GM21360 (cell line): Measurements from ENCODE around the gene PROM1.

Source experiments
- ATAC-seq: cut with Tn5 transposase; IDR thresholded peaks from one replicate; pipeline ENCODE4 v1.9.1; 2021; ENCODE audit warnings: mild to moderate bottlenecking, moderate library complexity; ENCODE audit not compliant: unreplicated experiment

PROM1 gene

DNA sequence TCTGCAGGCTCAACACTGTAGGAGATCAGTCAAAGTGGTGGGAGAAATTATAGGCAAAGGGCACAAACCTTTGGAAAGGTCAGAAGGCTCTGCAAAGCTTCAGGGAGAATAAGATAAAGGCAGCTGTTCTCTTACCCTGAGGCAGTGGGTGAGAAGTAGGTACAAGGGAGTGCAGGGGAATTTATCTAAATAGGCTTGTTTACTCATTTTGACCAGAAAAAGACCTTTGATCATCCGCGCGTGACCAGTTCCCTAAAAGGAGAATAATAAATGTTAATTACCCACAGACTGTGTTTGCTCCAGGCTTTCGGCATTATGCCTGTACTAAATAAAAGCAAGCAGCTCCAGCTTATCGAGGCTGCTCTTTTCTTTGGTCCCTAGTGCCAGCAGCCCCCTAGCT is 130.2 kb downstream of the PROM1 start:
- ATAC-seq = no peak

DNA sequence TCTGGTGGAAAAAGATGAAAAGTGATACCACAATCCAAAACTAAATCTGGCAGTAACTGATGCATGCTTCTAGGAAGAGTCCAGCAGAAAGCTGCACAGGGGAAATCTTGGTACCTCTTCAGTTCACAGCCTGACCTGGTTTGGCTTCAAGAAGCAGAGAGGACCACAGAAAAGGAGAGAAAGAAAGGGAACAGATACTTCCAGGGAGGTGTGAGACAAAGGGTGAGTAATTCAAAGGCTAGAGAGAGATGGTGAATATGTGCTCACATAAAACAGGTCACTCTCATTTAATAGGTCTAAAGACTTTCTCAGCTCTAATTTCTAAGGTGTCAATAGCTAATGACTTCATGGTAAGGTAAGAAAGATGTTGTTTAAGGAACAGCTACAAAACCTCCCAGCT is 132.0 kb downstream of the PROM1 start:
- ATAC-seq = no peak

DNA sequence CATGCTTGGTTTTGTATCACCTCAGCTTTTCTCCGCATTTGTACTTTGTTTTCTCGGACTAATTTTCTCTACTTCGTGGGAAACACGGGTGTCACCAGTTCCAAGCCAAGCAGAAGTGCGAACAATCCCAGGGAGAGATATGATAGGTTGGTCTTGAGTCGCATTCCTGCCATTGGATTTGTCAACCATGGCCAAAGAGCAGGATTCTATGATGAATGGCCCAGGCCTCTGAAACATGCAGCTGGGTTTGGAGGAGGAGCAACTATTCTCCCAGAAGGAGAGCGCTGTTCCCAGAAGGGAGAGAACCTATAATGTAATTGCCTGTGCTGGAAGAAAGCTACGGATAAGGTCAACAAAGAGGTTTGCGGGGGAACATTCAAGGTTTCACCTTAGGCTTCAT is 135.0 kb downstream of the PROM1 start:
- ATAC-seq = no peak

DNA sequence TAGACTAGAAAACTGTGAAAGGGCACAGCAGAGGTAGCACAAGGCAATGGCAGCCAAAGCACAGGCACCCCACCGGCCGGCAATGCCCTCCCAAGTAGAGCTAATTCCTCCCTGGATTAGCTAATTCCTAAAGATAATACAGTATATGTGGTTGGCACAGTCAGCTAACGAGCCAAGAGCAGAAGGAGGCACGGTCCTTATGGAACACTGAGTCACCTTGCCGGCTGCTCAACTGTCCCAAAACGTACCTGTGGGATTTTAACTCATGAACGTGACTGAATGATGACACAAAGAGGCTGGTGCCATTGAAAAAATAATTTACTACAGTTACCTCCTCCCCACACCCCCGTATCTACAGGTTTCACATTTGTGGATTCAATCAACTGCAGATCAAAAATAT is 136.1 kb downstream of the PROM1 start:
- no peak for ATAC-seq

DNA sequence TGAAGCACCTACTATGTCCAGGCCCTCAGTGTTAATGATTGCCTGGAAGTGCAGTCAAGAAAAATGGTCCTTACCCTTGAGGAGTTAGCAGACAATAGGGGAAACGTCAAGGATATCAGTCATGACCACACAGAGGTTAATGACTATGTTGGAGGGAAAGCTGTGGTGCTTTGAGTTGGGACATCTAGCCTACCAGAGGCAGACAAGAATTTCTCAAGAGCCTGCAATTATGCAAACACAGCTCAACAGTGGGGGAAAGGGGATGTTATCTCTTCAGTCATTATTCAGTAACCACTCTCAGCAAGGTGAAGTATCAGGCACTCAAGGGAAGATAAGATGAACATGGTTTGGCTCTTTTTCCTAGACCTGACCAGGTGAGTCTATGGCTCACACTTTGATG is 138.3 kb downstream of the PROM1 start:
- no peak for ATAC-seq

DNA sequence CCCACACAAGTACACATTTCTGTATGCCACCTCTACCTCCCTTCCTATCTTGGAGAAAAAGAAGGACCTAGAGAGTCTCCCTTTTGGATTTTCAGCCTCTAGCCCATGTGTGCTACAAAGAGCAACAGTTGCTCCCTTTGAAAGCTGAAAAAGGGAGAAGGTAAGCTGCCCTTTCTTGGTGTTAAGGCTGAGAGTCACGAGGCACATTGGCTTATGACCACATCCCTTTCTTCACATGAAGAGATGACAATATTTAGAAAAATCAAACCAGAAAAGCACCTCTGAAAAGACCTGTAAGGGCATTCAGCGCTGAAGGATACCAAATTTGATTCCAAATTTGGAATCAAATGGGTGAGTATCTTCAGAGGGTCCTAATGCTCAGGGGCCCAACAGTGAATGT is 138.9 kb downstream of the PROM1 start:
- ATAC-seq = no peak

DNA sequence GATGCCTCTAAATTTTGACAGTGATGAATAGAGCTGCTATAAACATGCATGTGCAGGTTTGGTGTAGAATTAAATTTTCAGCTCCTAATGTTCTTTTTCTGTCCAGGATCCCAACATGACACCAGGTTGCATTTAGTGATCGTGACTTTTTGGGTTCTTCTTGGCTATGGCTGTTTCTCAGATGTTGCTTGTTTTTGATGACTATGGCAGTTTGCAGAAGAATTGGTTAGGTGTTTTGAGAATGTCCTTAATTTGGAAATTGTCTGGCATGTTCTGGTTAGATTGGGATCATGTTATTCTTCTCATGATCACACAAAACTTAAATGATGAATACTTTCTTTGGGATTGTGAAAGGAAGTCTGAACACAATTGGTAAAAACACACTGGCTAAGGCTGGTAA is 141.5 kb downstream of the PROM1 start:
- ATAC-seq = no peak

DNA sequence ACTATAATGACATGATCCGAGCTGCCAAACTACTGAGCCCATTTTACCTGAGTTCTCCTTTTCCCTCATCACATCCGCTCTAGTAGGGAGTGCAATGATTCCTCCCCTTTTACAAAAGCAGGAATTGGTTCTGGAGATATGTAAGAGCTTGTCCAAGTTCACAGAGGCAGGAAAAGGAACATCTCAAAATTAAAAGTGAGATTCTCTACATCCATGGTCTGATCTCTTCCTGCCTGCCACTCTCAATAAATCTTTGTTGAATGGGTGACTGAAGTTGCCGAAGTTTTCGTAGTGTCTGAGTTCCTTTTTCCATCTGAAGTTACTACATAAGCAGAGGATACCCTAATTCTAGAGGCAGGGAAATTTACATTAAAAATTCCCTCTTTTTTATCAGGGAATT is 145.2 kb downstream of the PROM1 start, which contains the start of gene FGFBP1:
FGFBP1 (minus strand) TSS at position 101 of the 400 bp plus-strand sequence. CDS start 2,108 bp downstream, outside the sequence.
- no peak for ATAC-seq

DNA sequence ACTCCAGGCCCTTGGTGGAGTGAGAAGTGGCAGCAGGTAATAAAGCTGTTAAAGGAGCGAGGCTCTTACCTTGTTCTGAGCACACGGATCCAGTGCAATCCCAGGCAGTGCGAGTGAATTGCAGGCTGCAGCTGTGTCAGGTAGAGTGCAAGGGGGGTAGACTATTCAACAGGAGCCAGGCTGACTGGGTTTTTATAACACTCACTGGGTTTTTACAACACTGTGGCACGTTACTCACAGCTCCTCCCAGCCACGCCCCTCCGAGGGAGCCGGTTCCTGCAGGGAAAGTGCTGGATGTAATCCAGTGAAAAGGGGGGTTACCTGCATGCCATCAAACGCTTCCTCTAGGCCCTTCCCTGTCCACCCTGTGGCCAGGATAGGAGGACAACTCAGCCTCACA is 145.6 kb downstream of the PROM1 start:
- ATAC-seq = no peak

DNA sequence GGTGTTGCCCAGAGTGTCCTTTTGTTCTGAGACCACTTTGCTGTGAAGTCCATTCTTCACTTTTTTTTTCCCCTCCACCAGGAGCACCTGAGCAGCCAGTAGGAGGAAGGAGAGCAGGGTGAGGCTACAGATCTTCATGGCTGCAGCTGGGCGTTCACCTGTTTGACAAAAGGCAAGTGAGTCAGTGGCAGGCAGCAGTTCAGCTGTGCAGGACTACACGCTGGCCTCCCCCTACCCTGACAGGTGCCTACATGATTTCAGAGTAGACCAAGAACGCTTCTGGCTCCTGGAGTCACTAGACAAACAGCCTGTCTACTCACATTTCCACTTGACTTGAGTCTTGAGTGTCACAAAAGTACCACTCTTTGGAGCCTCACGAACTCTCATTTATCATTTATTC is 147.3 kb downstream of the PROM1 start:
- no peak for ATAC-seq

DNA sequence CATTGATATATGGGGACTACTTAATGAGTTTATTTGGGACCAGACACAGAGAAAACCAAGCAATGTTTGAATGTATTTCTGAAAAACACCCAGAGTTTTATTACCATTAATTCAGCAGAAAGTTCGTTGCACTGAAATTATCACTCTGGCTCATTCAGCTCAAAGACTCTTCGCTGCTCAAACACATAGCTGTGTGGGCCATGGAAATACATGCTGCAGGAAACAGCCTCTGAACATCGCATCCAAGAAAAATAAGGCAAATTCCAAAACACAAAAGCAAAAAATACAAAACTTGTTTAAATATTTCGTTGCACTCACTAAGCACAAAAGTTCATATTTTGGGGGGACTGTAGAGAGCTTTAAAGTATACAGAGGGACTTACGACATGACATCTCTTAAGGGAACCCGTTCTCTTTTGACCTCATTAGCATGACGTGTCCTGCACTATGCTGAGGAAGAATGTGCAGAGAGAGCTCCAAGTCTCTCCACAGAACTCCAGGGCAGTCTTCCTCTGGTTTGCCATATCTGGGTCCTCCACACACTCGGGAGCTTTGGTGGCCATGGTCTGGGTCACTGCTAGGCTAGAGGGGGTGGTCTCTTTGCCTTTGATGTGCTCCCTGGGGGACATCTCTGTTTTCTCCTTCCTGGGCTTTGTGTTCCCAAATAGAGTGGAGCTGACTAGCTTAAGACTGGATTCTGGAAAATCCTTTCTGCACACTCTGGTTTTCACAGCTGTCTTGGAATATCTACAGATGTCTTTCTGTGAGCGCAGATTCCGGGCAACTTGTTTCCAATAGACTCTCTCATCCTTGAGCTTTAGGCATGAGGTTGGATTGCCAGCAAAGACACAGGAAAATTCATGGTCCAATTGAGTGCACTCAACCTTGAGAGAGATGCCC is 148.1 kb downstream of the PROM1 start:
- ATAC-seq = no peak

DNA sequence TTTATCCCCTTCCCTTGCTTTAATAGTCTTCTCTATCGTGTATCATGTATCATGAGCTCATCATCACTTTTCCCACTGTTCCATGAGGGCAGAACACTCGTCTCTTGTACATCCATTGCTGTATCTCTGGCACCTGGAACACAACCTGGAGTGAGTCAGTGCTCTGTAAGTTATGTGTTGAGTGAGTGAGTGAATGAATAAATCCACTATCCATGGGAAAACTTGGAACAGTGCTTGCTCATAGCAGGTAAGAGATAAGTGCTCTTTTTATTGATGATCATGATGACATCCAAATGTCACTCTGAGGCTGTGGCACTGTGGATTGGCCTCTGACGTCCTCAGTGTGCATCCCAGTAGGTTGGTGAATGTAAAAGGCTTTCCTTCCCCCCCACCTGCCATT is 149.6 kb downstream of the PROM1 start:
- no peak for ATAC-seq

DNA sequence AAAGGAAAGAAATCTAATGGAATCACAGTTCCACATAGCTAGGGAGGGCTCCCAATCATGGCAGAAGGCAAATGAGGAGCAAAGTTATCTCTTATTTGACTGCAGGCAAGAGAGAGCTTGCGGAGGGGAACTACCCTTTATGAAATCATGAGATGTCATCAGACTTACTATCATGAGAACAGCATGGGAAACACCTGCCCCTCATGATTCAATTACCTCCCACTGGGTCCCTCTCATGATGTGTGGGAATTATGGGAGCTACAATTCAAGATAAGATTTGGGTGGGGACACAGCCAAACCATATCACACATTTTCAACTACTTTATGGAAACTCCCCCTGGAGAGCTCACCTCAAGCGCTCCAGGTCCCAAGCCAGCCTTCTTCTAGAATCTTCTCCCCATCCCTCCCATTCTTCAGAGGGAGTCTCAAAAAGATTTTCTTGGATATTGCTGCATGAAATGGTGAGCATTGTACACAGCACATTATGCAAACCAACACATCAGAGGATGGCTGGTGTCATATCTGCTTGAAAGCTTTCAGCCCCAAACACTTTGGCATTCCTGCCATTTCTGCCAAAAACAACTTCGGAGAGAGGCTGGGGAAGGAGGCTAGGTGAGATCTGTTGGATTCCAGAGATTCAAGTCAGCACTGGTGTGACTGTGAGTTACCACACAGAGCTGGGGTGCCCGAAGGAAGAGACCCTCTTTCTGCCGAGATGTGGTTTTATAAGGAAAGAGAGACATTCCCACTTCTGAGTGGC is 152.2 kb downstream of the PROM1 start:
- ATAC-seq = no peak

DNA sequence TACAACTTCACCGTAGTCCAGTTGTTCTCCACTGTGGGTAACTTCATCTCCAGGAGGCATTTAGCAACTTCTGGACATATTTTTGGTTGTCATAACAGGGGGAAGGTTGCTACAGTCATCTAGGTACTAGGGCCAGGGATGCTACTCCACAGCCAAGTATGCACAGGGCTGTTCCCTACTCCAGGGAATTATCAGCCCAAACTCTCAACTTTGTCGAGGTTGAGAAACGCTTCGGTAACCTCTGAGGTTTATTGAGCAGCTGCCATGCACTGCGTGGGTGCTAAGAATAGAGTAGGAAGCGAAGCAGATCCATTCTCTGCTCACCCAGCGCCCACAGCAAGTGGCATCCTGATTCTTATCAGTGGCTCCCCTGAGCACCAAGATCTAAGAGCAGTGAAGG is 153.5 kb downstream of the PROM1 start:
- peak; percentile 55 for ATAC-seq

DNA sequence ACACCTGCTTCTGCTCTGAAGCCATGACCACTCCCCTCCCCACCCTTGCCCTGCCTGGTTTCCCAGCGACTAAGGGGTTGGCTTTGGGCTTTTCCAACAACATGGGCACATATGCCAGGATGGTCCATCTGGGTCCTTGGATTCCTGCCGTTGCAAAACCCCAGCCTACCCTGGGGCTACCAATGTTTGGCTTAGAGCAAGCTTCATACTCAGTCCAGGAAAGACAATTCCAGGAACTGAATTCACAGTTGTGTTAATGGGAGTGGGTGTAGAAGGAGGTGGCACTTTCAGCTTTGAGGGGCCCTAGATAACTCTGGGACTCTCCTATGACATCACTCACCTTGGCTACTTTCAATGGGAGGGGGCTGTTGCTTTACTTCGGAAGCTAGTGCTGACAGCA is 154.3 kb downstream of the PROM1 start:
- ATAC-seq = no peak

DNA sequence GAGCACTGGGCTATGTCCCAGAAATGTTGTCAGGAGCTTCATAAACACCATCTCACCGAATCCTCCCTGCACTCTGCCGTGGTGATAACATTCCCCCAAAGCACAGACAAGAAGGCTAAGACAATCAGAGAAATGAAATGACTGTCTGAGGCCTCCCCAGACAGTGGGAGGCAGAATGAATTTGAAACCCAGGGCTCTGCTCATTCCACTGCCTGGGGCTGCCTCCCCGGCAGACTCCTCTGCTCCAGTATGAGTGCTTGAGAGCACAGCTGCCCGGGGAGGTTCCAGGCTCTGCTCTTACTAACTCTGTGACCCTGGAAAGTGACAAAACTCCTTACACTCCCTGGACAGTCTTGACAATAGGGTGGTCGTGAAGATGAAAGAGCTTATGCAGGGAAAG is 154.9 kb downstream of the PROM1 start:
- no peak for ATAC-seq

DNA sequence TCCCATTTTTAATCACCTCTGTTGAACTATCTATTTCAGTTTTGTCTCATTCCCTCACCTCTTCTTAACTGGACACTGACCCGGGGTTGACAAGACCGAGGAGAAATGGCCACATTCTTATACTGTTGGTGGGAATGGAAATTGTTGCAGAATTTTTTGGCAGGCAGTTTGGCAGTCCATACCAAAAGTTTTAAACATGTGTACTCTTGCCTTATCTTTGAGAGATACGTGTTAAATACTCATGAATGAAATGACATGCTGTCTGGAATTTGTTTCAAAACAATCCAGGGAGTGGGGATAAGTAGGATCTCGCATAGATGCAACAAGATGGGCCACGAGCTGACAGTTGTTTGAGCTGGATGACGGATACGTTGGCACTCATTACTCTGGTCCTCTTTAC is 157.3 kb downstream of the PROM1 start:
- no peak for ATAC-seq

DNA sequence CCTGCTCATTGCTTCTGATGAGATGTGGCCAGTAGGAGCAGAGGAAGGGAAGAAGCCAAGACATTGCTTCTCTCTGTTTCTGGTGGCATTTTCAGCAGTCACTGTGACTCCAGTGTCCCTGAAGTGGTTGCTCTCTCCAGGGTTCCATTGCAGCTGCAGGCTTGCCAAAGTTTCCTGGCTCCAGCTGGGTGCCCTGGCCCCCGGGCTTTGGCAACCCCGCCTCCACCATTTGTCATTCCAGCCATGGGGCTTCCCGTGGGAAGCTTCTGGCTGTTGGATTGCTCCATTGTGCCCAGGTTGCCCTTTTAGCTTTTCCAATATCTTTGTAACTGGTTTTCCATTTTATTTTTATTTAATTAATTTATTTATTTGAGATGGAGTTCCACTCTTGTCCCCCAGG is 158.0 kb downstream of the PROM1 start:
- no peak for ATAC-seq

DNA sequence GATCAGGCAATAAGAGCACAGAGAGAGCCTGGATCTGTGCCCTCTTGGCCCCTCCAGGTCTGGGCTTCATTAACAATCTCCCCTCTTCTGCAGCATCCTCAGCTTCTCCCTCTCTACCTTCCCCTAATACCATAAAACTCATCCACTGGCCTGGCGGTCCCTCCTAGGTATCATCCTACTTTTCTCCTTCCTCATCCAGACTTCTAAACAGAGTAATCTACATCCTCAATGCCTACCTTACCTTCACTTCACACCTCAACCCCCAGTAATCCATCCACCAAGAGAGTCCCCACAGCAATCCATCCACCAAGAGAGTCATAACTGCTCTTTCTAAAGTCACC is 162.3 kb downstream of the PROM1 start:
- no peak for ATAC-seq

DNA sequence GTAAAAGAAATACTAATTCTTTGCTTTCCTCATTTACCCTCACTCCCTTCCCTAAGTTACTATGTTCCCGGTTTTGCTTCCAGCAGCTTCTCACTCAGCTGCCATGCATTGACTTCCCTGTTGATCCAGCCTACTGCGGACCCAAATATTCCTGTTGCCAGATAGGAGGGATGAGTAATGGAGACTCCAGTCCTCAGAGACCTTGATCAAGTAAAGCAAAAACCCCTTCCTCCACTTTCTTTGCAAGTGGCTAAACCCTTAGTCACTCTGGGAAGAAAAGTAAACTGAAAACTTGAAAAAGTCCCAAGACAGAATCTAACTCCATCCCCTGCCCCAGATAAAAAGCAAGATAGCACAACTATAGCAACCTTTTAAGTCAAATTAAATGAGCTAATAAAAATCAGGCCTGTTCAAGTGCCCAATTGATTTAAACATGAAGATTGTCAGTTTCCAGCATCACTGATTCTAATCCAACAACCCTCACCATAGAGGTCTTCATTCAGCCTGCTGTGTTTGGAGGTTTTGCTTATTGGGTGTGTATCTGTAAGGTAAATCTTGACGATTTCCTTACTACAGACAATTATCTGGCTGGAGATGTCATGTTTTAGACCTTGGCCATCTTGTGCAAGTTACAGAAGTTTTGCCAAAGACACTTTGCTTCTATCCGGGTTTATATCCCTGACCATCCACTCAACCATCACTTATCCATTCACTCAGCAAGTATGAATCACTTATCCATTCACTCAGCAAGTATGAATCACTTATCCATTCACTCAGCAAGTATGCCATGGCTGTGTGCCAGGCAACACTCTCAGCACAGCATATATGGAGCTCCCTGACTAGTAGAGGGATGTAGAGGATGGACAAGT is 162.9 kb downstream of the PROM1 start:
- no peak for ATAC-seq

DNA sequence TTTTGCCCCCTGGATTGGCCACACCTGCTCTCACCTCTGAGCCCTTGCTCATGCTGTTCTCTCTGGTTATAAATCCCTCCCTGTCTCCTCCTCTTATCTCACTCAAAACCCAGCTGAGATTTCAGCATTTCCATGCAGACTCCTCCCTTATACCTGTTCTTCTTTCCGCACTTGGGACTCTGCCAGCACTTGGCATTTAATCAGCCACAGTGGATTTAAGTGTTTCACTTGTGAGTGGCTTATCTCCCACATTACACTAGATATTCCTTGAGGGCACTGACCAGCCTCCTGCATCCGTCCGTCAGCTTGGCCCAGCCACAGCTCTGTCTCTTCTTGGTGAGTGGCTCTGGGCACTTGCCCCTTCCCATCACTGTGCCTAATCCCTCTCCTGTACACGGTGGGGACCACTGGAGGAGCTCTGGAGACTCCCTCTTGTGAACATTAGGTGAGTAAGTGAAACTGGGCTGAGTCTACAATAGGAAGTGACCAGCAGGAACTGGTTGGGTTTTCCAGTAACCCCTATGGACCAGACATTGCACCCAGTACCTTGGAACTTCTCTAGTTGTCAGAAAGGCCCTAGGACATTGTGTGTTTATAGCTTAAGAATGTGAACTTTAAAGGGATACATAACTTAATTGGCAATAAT is 165.2 kb downstream of the PROM1 start:
- no peak for ATAC-seq
